Measurements from ENCODE around the gene IL36RN. TPM values are rescaled to one million over a fixed set of nuclear protein-coding genes. Genes with fewer than 3 reads are reported as not detected.
"Not testable (repeated sequence)": the region's sequence is repeated elsewhere in the genome, so short reads cannot be mapped to it uniquely, and the experiment has no call there.

Gene IL36RN
- total RNA-seq, 1 experiment from 2014 or later: not detected

DNA sequence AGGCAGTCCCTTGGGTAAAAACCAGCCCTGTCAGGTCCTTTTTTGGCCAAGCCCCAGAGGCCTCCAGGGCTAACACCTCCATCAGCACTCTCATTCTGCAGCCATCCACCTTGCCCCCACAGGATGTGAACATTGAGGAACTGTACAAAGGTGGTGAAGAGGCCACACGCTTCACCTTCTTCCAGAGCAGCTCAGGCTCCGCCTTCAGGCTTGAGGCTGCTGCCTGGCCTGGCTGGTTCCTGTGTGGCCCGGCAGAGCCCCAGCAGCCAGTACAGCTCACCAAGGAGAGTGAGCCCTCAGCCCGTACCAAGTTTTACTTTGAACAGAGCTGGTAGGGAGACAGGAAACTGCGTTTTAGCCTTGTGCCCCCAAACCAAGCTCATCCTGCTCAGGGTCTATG, 16.0 kb downstream of the IL36RN start:
- DNase-seq (ENCODE audit: low spot score): no peak

DNA sequence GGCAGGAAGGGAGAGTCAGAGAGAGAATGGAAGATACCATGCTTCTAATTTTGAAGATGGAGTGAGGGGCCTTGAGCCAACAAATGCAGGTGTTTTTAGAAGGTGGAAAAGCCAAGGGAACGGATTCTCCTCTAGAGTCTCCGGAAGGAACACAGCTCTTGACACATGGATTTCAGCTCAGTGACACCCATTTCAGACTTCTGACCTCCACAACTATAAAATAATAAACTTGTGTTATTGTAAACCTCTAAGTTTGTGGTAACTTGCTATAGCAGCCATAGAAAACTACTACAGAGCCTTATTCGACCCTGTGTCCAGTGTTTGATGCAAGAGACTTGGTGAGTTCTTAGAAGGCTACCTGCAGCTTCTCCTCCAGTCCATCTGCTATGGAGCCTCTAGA, 16.6 kb downstream of the IL36RN start:
- DNase-seq (ENCODE audit: low spot score): no peak

DNA sequence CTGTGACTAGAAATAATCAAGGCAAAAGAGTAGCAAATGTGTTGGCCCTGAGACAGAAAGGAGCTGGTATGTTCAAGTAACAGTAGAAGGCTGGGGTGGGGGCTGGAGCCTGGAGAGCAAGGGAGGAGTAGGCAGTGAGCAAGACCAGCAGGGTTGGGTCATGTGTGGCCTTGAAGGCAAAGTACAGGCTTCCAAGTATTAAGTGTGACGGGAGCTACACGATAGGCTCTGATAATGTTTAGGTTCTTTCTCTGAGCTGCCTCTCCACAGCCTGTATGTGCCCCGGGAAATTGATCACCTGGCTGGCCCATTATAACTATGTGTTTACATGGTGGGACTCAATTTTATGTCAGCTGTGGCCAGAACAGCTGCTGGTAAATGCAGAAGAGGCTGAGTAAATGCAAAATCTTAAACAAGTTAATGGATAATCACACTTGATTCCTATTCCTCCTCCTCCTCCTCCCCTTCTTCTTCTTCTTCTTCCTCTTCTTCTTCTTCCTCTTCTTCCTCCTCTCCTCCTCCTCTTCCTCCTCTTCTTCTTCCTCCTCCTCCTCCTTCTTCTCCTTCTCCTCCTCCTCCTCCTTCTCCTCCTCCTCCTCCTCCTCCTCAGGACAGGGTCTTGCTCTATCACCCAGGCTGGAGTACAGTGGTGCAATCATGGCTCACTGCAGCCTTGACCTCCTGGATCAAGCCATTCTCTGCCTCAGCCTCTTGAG, 18.1 kb downstream of the IL36RN start:
- no peak for DNase-seq (ENCODE audit: low spot score)

DNA sequence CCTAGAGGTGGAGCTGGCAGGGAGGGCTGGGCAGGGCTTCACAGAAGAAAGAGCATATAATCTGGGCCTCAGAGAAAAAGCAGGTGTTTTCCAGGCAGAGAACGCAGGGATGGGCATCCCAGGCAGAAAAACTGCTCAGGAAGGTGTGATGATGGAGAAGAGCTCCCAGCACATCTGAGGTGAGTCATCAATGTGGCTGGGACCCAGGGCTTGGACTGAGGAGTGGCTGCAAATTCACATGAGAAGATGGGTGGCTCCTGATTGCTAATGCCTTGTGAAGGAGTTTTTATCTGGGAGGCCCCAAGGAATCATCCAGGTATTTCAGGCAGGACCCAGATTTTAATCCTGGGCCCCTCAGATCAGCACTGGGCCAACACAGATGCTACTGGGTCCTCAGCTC, 18.9 kb downstream of the IL36RN start:
- DNase-seq (ENCODE audit: low spot score): no peak

DNA sequence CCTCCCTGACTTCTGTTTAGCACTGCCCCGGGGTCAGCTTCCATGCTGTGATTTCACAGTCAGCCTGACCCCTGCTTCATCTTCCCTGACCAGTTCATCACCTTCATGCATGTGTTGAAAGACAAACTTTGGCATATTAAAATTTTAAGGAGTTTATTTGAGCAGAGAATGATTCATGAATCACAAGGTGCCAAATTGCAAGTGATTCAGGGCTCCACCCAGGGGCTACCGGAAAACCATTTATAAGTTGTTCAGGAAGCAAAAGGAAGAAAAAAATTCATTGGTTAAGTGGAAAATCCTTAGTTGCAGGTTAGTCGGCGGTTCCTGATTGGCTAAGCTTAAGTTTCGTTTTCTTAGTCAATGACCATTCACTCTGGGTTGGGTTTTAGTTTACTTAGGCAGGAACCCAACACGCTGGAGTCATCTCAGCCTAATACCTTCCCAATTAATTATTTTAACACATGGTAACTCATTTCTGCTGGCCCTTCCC, 19.4 kb downstream of the IL36RN start:
- no peak for DNase-seq (ENCODE audit: low spot score)

DNA sequence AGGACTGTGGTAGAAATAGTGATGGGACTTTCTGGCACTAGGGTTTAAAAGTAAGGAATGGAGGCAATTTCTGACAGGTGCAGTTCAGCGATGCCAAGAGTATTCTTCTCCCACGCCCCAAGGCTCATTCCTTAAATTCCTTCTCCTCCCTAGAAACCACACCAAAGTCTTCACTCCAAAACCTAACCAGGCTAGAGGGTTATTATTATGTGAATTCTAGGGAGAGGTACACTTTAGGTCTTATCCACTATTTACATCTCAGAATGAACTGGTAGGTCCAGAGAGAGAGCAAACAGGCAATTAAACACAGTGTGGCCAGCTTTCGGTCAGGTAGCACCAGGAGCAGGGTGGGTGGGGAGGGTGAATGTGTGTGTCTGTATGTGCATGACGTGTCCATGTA, 20.1 kb downstream of the IL36RN start:
- no peak for DNase-seq (ENCODE audit: low spot score)

DNA sequence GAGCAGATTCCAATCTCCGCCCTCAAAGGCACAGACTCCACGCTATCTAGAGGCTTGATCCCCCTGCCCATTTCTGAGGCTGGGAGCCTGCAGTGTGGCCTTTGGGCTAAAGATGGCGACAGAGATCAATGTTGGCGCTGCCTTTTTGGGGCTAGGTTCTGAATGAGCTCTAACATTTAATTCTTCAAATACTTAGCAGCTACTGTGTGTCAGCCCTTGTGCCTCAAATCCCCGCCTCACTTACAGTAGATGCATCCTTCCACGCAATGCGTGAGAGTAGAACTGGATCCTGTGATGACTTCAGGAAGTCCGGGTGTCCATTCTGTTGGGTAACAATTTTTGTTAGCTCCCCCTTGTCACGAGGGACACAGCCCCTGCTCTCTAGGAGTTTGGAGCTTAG, 21.1 kb downstream of the IL36RN start:
- no peak for DNase-seq (ENCODE audit: low spot score)

DNA sequence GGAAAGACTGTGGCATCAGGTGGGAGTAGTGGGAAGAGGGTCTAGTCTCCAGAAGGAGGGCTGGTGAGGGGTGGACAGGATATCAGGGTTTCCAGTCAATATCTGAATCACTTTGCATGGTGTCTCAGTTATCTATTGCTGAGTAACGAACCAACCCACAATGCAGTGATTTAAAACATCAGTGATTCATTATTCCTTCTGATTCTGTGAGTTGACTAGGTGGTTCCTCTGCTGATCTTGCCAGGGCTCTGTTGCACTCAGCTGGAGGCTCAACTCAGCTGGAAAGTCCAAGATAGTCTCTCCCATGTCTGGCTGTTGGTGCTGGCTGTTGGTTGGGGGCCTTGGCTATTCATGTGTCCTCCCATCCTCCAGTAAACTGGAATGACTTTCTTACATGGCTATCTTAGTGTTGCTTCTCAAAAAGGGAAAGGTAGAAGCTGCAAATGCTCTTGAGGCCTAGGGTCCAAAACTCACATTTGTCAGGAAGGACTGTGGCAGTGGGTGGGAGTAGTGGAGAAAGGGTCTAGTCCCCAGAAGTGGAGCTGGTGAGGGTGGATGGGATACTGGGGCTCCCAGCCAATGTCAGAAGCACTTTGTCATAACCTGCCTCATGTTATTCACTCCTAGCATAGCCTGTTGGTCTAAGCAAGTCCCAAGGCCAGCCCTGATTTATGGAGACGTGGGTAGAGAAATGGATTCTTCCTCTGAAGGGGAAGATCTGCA, 22.7 kb downstream of the IL36RN start:
- no peak for DNase-seq (ENCODE audit: low spot score)

DNA sequence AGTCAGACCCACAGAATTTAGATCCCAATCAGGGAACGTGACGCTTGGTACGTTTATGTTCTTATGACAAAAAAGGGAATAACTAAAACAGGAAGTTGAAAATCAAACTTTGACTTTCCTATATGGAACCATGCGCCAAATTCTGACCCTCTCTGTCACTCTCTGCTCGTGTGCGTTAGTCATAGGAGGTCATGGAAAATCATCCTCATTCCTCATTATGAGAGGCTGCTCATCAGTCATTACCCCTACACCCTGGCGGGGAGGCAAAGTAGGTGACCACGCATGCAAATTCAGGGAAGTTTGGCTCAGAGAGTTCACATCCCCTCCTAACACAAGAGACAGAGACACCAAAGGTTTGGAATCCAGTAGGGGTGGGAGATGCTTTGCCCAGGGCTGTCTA, 24.3 kb downstream of the IL36RN start:
- DNase-seq (ENCODE audit: low spot score): no peak

DNA sequence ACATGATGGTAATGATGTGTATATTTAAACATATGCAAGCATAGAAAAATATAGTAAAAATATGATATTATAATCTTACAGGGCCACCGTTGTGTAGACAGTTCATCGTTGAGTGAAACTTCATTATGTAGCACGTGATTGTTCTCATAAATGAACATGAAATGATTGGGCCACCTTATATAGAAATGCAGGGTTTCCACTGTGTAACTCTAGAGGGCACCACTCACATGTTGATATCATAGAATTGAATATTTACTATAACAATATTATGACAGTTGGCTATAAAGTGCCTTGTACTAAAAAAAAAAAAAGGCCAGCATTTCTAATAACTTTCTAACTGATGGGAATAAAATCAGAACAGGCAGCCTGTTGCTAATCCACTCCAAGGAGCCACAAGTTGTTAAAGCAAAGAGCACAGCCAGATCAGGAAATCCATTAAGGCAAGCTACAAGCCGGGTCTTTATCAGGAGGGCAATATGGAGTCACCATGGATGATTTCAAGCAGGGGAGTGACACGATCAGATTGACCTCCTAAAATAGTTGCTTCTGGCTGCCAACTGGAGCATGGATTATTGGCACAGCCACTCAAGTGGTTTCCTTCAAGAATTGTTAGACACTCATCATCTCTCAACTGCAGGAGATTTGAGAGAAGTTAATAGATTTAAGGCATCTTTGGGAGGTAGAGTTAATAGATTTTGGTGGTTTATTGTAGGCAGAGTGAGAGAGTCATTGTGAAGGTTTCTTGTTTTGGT, 25.4 kb downstream of the IL36RN start:
- no peak for DNase-seq (ENCODE audit: low spot score)

DNA sequence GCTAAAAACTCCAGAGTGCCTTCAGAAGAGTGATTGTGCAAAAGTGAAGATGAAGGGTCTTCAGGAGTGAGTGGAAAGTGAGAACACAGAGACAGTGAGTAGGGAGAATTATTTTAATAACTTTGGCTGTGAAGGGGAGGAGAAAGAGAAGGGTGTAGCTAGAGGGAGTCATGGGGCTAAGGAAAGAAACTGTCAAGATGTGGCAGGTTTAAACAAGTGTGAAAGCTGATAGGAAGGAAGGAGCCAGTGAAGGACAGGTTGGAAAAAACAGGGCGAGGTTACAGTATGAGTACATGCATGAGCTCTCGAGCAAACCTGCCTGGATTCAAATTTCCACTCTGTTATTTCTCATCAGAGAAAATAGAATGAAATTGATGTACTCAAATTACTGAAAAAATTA, 26.5 kb downstream of the IL36RN start:
- no peak for DNase-seq (ENCODE audit: low spot score)

DNA sequence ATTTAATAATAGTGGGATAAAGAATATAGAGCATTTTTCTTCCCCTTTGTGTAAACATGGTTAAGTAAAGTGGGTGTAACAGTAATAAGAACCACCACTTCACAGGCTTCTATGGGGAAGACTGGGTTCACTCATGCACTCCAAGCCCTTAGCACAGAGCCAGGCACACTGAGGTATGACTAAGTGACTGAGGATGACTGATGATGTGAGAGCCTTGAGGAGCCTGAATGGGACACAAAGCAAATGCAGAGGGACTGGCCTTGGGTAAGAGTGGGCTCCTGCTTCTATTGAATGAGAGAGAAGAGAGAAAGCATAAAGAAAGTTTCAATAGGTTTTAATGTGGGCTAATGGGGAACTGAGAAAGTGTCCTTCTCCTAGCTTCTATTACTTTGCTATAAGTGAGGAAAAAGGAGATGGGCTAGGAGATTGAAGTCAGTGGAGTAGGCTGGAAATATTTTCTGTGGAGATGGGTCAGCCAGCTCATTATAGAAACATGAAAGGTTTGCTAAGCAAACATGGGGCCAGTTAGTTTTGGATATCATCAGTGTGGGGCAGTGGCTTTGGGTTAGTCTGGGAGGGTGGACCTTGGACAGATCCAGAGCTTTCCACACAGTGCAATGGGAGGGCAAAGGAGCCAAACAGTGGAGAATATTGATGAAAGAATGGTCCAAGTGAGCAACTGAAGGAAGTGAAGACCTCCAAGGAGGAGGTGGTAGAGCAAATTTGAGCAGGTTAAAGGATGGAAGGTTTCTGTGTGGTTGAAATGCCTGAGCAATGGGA, 29.4 kb downstream of the IL36RN start:
- DNase-seq (ENCODE audit: low spot score): no peak

DNA sequence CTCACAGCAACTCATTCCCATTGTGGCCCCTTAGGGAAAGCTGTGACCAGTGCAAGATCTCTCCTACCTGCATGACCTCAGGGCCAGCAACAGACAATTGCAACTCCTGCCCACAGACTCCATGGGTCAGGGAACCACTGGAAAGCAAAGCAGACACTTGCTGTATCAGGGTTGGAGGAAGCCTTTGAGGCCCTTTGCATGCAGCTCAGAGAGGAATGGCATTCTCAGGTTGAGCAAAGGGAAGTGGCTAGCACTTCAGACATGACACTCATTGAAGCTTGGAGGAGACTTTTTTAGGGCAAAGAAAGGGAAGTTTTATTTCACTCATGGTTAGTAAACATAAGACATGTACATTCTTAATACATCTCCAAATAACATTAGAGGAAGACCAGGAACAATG, 30.9 kb downstream of the IL36RN start:
- no peak for DNase-seq (ENCODE audit: low spot score)

DNA sequence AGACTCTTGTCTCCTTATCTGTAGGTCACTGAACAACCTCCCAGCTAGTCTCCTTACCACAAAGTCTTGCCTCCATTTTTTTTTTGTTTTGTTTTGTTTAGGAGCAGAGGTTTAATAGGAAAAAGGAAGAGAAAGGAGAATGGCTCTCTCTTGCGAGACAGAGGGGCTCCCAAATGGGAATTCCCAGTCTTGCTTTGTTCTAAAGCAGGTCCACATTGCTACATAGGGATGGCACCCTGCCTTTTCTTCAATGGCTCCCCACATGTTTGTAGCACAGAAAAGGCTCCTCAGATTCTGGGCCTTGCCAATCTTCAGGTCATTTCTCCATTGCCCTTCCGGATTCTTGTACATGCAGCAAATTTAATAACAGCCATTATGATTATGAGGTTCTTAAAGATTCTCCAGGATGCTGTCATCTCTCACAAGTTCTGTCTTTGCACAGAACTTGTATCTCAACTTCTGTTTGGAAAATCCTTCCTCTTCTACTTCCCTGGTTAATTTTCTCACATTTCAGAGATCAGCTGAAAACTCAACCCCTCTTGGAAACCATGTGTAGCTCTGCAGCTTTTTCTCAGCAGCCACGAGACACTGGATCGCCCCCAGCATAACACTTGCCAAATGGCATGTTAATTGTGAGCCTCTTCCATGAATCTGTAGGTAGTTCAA, 32.4 kb downstream of the IL36RN start:
- DNase-seq (ENCODE audit: low spot score): no peak

DNA sequence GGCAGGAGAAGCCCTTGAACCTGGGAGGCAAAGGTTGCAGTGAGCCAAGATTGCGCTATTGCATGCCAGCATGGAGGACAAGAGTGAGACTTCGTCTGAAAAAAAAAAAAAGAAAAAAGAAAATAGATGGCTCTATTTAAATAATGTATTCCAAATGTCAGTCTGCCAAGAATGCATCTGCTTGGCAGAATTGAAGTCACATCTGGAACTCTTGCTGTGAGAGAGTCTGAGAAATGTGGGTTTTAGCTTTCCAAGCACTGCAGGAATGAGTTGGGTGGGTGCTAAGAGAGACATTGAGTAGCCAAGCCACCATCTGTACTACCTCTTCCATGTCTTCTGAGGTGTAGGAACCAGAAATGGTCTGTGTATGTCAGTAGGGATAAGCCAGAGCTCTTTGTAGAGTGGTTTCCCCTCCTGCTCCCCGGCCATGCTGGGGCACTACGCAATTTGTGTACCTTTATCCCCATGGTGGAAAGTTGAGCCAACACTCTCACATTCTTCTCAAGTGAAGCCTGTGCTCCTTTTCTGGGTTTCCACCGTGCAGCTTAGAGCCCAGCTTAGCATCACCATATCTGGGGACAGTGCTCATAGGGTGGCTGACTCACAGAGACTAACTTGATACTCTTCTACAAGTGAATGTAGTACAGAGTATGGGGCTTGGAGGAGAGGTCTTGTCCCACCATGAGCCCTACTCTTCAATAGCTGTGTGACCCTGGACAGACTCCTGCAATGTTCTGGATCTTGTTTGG, 34.0 kb downstream of the IL36RN start:
- DNase-seq (ENCODE audit: low spot score): no peak

DNA sequence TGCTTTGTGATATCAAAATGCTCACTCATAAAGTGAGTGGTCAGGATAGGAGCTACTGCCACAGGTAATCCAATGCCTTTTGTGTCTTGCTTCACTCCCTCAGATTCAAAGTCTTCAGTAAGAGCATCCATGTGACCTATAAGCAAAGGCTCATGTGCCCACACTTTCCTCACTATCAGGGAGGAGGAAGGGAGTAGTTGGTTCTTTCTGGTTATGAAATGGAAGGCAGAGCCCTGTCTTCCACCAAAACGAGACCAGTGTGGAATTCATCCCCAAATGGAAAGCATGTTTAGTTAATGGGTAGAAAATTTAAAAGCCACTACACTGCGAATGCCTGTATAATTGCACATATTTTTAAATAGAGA, 34.6 kb downstream of the IL36RN start:
- no peak for DNase-seq (ENCODE audit: low spot score)

DNA sequence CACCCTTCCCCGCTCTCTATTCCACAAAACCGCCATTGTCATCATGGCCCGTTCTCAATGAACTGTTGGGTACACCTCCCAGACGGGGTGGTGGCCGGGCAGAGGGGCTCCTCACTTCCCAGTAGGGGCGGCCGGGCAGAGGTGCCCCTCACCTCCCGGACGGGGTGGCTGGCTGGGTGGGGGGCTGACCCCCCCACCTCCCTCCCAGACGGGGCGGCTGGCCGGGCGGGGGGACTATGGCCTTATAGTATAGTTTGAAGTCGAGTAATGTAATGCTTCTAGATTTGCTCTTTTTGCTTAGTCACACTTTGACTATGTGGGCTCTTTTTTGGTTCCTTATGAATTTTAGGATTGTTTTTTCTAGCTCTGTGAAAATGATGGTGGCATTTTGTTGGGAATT, 37.3 kb downstream of the IL36RN start:
- not testable (repeated sequence) for DNase-seq (ENCODE audit: low spot score)

DNA sequence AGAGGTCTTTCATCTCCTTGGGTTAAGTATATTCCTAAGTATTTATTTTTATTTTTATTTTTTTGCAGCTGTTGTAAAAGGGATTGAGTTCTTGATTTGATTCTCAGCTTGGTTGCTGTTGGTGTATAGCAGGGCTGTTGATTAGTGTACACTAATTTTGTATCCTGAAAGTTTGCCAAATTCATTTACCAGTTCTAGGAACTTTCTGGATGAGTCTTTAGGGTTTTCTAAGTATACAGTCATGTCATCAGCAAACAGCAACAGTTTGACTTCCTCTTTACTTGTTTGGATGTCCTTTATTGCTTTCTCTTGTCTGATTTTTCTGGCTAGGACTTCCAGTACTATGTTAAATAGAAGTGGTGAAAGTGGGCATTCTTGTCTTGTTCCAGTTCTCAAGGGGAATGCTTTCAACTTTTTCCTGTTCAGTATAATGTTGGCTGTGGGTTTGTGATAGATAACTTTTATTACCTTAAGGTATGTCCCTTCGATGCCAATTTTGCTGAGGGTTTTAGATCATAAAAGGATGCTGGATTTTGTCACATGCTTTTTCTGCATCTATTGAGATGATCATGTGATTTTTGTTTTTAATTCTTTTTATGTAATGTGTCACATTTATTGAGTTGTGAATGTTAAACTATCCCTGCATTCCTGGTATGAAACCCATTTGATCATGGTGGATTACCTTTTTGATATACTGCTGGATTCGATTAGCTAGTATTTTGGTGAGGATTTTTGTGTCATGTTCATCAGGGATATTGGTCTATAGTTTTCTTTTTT, 38.0 kb downstream of the IL36RN start:
- DNase-seq (ENCODE audit: low spot score): not testable (repeated sequence)

DNA sequence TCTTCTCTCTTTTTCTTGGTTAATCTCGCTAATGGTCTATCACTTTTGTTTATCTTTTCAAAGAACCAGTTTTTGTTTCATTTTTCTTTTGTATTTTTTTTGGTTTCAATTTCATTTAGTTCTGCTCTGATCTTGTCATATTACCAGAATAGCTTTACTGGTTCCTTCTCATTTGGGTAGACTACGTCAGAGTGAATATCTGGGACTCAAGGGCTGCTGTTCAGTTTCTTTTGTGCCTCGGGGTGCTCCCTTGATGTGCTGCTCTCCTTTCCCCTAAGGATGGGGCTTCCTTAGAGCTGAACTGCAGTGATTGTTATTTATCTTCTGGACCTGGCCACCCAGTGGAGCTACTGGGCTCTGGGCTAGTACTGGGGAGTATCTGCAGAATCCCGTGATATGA, 39.0 kb downstream of the IL36RN start:
- DNase-seq (ENCODE audit: low spot score): no peak

DNA sequence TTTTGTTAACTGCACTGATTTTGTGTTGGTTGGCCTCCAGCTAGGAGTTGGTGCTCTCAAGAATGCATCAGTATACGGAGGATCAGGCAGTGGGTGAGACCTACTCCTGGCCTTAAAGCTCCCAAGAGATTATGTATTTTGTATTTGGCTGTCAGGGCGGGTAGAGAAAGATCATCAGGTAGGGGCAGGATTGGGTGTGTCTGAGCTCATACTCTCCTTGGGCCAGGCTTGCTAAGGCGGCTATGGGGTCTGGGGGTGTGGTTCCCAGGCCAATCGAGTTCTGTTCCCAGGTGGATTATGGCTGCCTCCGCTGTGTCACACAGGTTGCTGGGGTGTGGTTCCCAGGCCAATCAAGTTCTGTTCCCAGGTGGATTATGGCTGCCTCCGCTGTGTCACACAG, 39.5 kb downstream of the IL36RN start:
- no peak for DNase-seq (ENCODE audit: low spot score)

Measured in H4 (cell line).